Cardiac septum (tissue), 1 donor: Measurements from ENCODE around the gene SLC24A3. TPM values are rescaled to one million over a fixed set of nuclear protein-coding genes. Genes with fewer than 3 reads are reported as not detected.
"Not testable (repeated sequence)": the region's sequence is repeated elsewhere in the genome, so short reads cannot be mapped to it uniquely, and the experiment has no call there.

Experiments
- DNase-seq: peaks from one replicate; pipeline ENCODE4 v3.0.0-alpha.2; 2020; ENCODE audit warnings: low spot score
- intact Hi-C: fragments of 100-400 bp; cut with DNase I; formaldehyde crosslinking; loops from one replicate; pipeline ENCODE4 v1.14.0; 2022
- total RNA-seq: library from RNA; stranded (reverse); fragmentation: NEBNext Ultra II Directional; extraction: Animal tissue kit (Norgen Biotek cat#: 25700); gene quantifications from one replicate; pipeline ENCODE4 v1.2.1, GENCODE V29; 2021
- donor health status: DM: no; HTN: no; CAD: no.

SLC24A3 gene
- total RNA-seq, 1 donor from 2014 or later: 0.86 TPM

GRCh38 chr20:19626896-19627295 is 414.5 kb downstream of the SLC24A3 start:
- no peak for DNase-seq
- intact Hi-C loops: no loop called here

GRCh38 chr20:19628570-19629134 is 416.2 kb downstream of the SLC24A3 start:
- no peak for DNase-seq
- intact Hi-C loops: loop anchor here (2.0 kb wide), 1 partner anchor 34 kb away; no protein-coding TSS in a partner anchor

- intact Hi-C loops: no loop called here
Measured at GRCh38 chr20:19631410-19631809, 419.0 kb downstream of the SLC24A3 start.

GRCh38 chr20:19633985-19634384 is 421.5 kb downstream of the SLC24A3 start:
- intact Hi-C loops: no loop called here
- DNase-seq: no peak

More at GRCh38 chr20:19631410-19631809, 419.0 kb downstream of the SLC24A3 start:
- DNase-seq: no peak

GRCh38 chr20:19639471-19640045 is 427.1 kb downstream of the SLC24A3 start:
- intact Hi-C loops, DNase-seq: not testable (repeated sequence)

- no peak for DNase-seq
- intact Hi-C loops: no loop called here
Measured at GRCh38 chr20:19642860-19643259, 430.4 kb downstream of the SLC24A3 start.

GRCh38 chr20:19644085-19644484 is 431.6 kb downstream of the SLC24A3 start:
- intact Hi-C loops: no loop called here
- DNase-seq: no peak

GRCh38 chr20:19646963-19647362 is 434.5 kb downstream of the SLC24A3 start:
- DNase-seq: no peak
- intact Hi-C loops: no loop called here

GRCh38 chr20:19648024-19648423 is 435.6 kb downstream of the SLC24A3 start:
- DNase-seq: no peak
- intact Hi-C loops: no loop called here

GRCh38 chr20:19649041-19649440 is 436.6 kb downstream of the SLC24A3 start:
- intact Hi-C loops: no loop called here
- no peak for DNase-seq

GRCh38 chr20:19652591-19653026 is 440.2 kb downstream of the SLC24A3 start:
- DNase-seq: no peak
- intact Hi-C loops: no loop called here

- DNase-seq: no peak
- intact Hi-C loops: no loop called here
Measured at GRCh38 chr20:19653327-19653726, 440.9 kb downstream of the SLC24A3 start.

GRCh38 chr20:19654921-19655320 is 442.5 kb downstream of the SLC24A3 start:
- intact Hi-C loops: no loop called here

GRCh38 chr20:19658137-19658536 is 445.7 kb downstream of the SLC24A3 start:
- DNase-seq: no peak
- intact Hi-C loops: no loop called here

More at GRCh38 chr20:19654921-19655320, 442.5 kb downstream of the SLC24A3 start:
- no peak for DNase-seq

- intact Hi-C loops: no loop called here
- DNase-seq: no peak
Measured at GRCh38 chr20:19659448-19659847, 447.0 kb downstream of the SLC24A3 start.

GRCh38 chr20:19660808-19661378 is 448.5 kb downstream of the SLC24A3 start:
- intact Hi-C loops: loop anchor here (2.0 to 10.0 kb wide), 3 partner anchors 72 to 756 kb away; no protein-coding TSS in a partner anchor
- DNase-seq: no peak

- no peak for DNase-seq
- intact Hi-C loops: loop anchor here (2.0 to 10.0 kb wide), 4 partner anchors 33 to 757 kb away; no protein-coding TSS in a partner anchor
Measured at GRCh38 chr20:19661717-19662636, 449.5 kb downstream of the SLC24A3 start.

GRCh38 chr20:19662637-19662995 is 450.2 kb downstream of the SLC24A3 start:
- intact Hi-C loops: loop anchor here (2.0 to 10.0 kb wide), 3 partner anchors 34 to 758 kb away; no protein-coding TSS in a partner anchor
- DNase-seq: no peak

GRCh38 chr20:19668418-19668817 is 456.0 kb downstream of the SLC24A3 start:
- intact Hi-C loops: loop anchor here (10.0 kb wide), 1 partner anchor 764 kb away; no protein-coding TSS in a partner anchor

GRCh38 chr20:19670829-19671228 is 458.4 kb downstream of the SLC24A3 start:
- intact Hi-C loops: no loop called here

More at GRCh38 chr20:19668418-19668817, 456.0 kb downstream of the SLC24A3 start:
- no peak for DNase-seq

More at GRCh38 chr20:19670829-19671228, 458.4 kb downstream of the SLC24A3 start:
- DNase-seq: no peak
